K562 (cell line): Measurements from ENCODE around the gene MCRS1. TPM values are rescaled to one million over a fixed set of nuclear protein-coding genes. Genes with fewer than 3 reads are reported as not detected.
A peak's percentile ranks its signal among the peaks of the same experiment; 100 is the strongest.

ENCODE experiments used
- ATAC-seq: fragments of 200-7000 bp; cut with Tn5 transposase; 3 replicates; pipeline ENCODE4 v1.9.1; 2020; ENCODE audit warnings: moderate library complexity
- BruUV-seq: library from RNA; stranded (reverse); fragments of 400-500 nt; replicated peaks from 2 replicates; lab custom pipeline; 2021; lab: Mats Ljungman, UMichigan
- CTCF ChIA-PET: fragments of 300-600 bp; formaldehyde crosslinking; extraction: SDS; loops from one replicate; lab custom pipeline; 2021; ENCODE audit warnings: low intra/inter-chr PET ratio; lab: Yijun Ruan, JAX
- POLR2A ChIA-PET: fragments of 300-600, 350-650 bp; sonication (Branson Sonifier 250); formaldehyde crosslinking; extraction: SDS; loops from one replicate; lab custom pipeline; 2021; ENCODE audit warnings: antibody characterized with exemption, inconsistent platforms; lab: Yijun Ruan, JAX
- DNase-seq, 4 experiments: peaks; one replicate each; pipeline versions ENCODE4 v3.0.0 to v3.0.0-alpha.2; 2011 to 2018; ENCODE audit warnings: low spot score in 3 of 4, mixed read lengths in 3 of 4; ENCODE audit errors: extremely low read depth in 1 of 4
- FAIRE-seq: peaks from 2 replicates; lab custom pipeline; 2011; peaks lifted over from hg19 to GRCh38; lab: Jason Lieb, UNC
- H2AFZ ChIP-seq: 2 replicates; pipeline ENCODE4 v1.6.0; 2011; ENCODE audit warnings: low read depth, low read length, control low read depth, inconsistent platforms
- H3K27ac ChIP-seq: fragments of 200-600 bp; 3 replicates; pipeline ENCODE4 v1.8.0; 2011; ENCODE audit warnings: low read depth, mild to moderate bottlenecking, control low read depth, inconsistent platforms, low read length, moderate library complexity, mixed read lengths; ENCODE audit errors: extremely low read depth
- H3K27me3 ChIP-seq, 2 experiments: fragments of 300-600 bp in 1 of 2; 2 replicates in 1 of 2; 3 replicates in 1 of 2; pipeline versions ENCODE4 v1.6.0 to v1.8.0; 2011; ENCODE audit warnings: inconsistent platforms in 2 of 2, low read length in 2 of 2, mild to moderate bottlenecking in 1 of 2, mixed read lengths in 1 of 2, moderate library complexity in 1 of 2; ENCODE audit not compliant: control insufficient read depth in 2 of 2, insufficient read depth in 2 of 2
- H3K36me3 ChIP-seq: fragments of 300-600 bp; 3 replicates; pipeline ENCODE4 v1.8.0; 2011; ENCODE audit warnings: mild to moderate bottlenecking, low read length, inconsistent platforms; ENCODE audit not compliant: control insufficient read depth, insufficient read depth
- H3K4me1 ChIP-seq, 2 experiments: fragments of 200-600 bp in 1 of 2; replicated peaks in 1 of 2; 2 replicates in 1 of 2; 3 replicates in 1 of 2; pipeline versions ENCODE4 v1.5.1 to v1.8.0; 2011; ENCODE audit warnings: inconsistent platforms in 2 of 2, low read length in 2 of 2, mild to moderate bottlenecking in 1 of 2, mixed read lengths in 1 of 2, moderate library complexity in 1 of 2; ENCODE audit not compliant: control insufficient read depth in 2 of 2, insufficient read depth in 2 of 2
- H3K4me2 ChIP-seq: 2 replicates; pipeline ENCODE4 v1.6.1; 2011; ENCODE audit warnings: low read length, control low read depth, inconsistent platforms, mixed read lengths; ENCODE audit not compliant: insufficient read depth
- H3K4me3 ChIP-seq: fragments of 200-600 bp; sonication (generic), shearing (Covaris generic); 2 replicates; pipeline ENCODE4 v1.5.1; 2016; ENCODE audit warnings: control low read depth, inconsistent platforms
- H3K79me2 ChIP-seq: fragments of 200-600 bp; 3 replicates; pipeline ENCODE4 v1.8.0; 2011; ENCODE audit warnings: low read length, inconsistent platforms; ENCODE audit not compliant: control insufficient read depth, insufficient read depth
- H3K9ac ChIP-seq, 2 experiments: 2 replicates each; pipeline versions ENCODE4 v1.6.0 to v1.6.1; 2011; ENCODE audit warnings: low read depth in 2 of 2, low read length in 2 of 2, control low read depth in 1 of 2, inconsistent platforms in 1 of 2, mild to moderate bottlenecking in 1 of 2, mixed read lengths in 1 of 2; ENCODE audit not compliant: insufficient read depth in 1 of 2
- H3K9me1 ChIP-seq: one replicate; pipeline ENCODE4 v1.6.0; 2011; ENCODE audit warnings: inconsistent platforms, mild to moderate bottlenecking, low read length, moderate library complexity; ENCODE audit not compliant: control insufficient read depth, insufficient read depth
- H3K9me3 ChIP-seq: replicated peaks from 2 replicates; pipeline ENCODE4 v1.5.1; 2011; ENCODE audit warnings: low read depth, low read length, inconsistent platforms; ENCODE audit not compliant: control insufficient read depth, insufficient read depth
- H4K20me1 ChIP-seq: replicated peaks from 2 replicates; pipeline ENCODE4 v1.6.1; 2011; ENCODE audit warnings: low read length, inconsistent platforms, mixed read lengths; ENCODE audit not compliant: control insufficient read depth, insufficient read depth
- EP300 ChIP-seq: IDR thresholded peaks from 2 replicates; pipeline ENCODE4 v1.6.1; 2012; ENCODE audit warnings: low read length, improper control_type of control experiment
- GABPB2 ChIP-seq: fragments of 250-450 bp; sonication (Bioruptor Pico); conservative IDR thresholded peaks from 2 replicates; pipeline ENCODE4 v1.5.1; 2021; ENCODE audit warnings: mild to moderate bottlenecking
- GATAD2B ChIP-seq: fragments of 450-650 bp; IDR thresholded peaks from 2 replicates; pipeline ENCODE4 v1.6.1; 2017; ENCODE audit warnings: mild to moderate bottlenecking, borderline replicate concordance
- MAFF ChIP-seq: IDR thresholded peaks from 2 replicates; pipeline ENCODE4 v1.6.1; 2012; ENCODE audit warnings: low read length, improper control_type of control experiment
- WHSC1 ChIP-seq: IDR thresholded peaks from one replicate; pipeline ENCODE4 v1.6.1; 2012; ENCODE audit warnings: low read length, control low read depth, inconsistent platforms
- ZNF41 ChIP-seq: fragments of 250-450 bp; sonication (Bioruptor Pico); conservative IDR thresholded peaks from 2 replicates; pipeline ENCODE4 v1.4.0; 2020; ENCODE audit warnings: mild to moderate bottlenecking
- WGBS: fragments of 100-300 bp; shearing (Covaris generic); methylation state at CpG from one replicate; pipeline ENCODE4 v1.1.6; 2016; ENCODE audit warnings: low coverage, mixed read lengths; ENCODE audit not compliant: insufficient coverage; ENCODE audit errors: missing lambda C conversion rate; 5-methylcytosine and 5-hydroxymethylcytosine counted together
- in situ Hi-C: fragments of 300-500 bp; cut with MboI; formaldehyde crosslinking; loops from 4 replicates; pipeline ENCODE4 v1.15.0; 2018; ENCODE audit warnings: inconsistent platforms, mixed read lengths
- intact Hi-C: fragments of 100-400 bp; cut with micrococcal nuclease; formaldehyde crosslinking; loops from 2 replicates; pipeline ENCODE4 v1.14.2; 2022
- polyA plus RNA-seq, 8 experiments: library from polyadenylated mRNA; depleted of rRNA in 4 of 8; stranded (reverse) in 5 of 8; unstranded in 3 of 8; fragments of >200 nt; fragmentation: Nextera tagmentation in 2 of 8; fragmentation: Illumina TruSeq in 1 of 8; extraction: Ambion mirVana in 2 of 8; extraction: Trizol in 1 of 8; gene quantifications; 2 replicates each; pipeline versions ENCODE4 v1.2.1 to v1.2.3, GENCODE V29; 2011 to 2014; ENCODE audit warnings: inconsistent platforms in 1 of 8, missing spikeins in 1 of 8
- total RNA-seq, 7 experiments: library from RNA; depleted of rRNA in 6 of 7; stranded (reverse); fragments of >200 nt in 6 of 7; fragmentation: Illumina TruSeq in 2 of 7; extraction: Trizol in 2 of 7; gene quantifications; 2 replicates each; pipeline versions ENCODE4 v1.2.1 to v1.2.3, GENCODE V29; 2011 to 2021; ENCODE audit warnings: low replicate concordance in 1 of 7
- TF ChIP-seq, protein P1 (sequence below): sonication (generic); formaldehyde crosslinking; IDR thresholded peaks from 2 replicates; pipeline ENCODE4 v1.8.1; 2023; ENCODE audit warnings: mild to moderate bottlenecking, missing genetic modification reagents
- TF ChIP-seq, protein P2 (sequence below): sonication (generic); formaldehyde crosslinking; IDR thresholded peaks from 2 replicates; pipeline ENCODE4 v1.8.1; 2023; ENCODE audit warnings: mild to moderate bottlenecking, missing genetic modification reagents

Gene MCRS1
- total and polyA plus RNA-seq, 9 of the 15 experiments (the other 6 are each of a cell fraction or from before 2014, with no cell fraction given), result 50.0 to 100 (median 73.2) TPM

DNA sequence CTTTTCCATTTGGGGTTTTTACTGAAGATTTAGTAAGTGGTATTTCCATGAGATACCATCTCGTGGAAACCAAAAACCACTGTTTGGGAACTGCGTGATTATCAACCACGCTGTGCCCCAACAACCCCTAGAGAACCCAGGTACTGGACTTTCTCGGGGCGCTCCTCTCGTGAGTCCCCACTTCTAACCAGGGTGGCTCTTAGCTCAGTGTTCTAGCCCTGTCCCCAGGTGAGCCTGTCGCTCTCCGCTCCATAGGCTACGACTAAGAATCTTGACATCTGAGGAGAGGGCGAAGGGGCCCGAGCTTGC, 686 bp downstream of the MCRS1 start:
- CTCF ChIA-PET, result interaction anchor here (1.0 kb wide), 1 partner anchor 14 kb away, joined by 3 read pairs; no protein-coding TSS in a partner anchor
- no TSS peak for BruUV-seq
- FAIRE-seq (peak; percentile 48), DNase-seq (no peak), ATAC-seq (peak; percentile 32)
- TF ChIP-seq ZNF41 (CRISPR knock-in tag) (no peak), WHSC1 (no peak), EP300 (no peak), GABPB2 (CRISPR knock-in tag) (no peak), GATAD2B (no peak), MAFF (no peak)
- TF ChIP-seq, protein P1, sequence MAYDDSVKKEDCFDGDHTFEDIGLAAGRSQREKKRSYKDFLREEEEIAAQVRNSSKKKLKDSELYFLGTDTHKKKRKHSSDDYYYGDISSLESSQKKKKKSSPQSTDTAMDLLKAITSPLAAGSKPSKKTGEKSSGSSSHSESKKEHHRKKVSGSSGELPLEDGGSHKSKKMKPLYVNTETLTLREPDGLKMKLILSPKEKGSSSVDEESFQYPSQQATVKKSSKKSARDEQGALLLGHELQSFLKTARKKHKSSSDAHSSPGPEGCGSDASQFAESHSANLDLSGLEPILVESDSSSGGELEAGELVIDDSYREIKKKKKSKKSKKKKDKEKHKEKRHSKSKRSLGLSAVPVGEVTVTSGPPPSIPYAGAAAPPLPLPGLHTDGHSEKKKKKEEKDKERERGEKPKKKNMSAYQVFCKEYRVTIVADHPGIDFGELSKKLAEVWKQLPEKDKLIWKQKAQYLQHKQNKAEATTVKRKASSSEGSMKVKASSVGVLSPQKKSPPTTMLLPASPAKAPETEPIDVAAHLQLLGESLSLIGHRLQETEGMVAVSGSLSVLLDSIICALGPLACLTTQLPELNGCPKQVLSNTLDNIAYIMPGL, result no peak
- TF ChIP-seq, protein P2, sequence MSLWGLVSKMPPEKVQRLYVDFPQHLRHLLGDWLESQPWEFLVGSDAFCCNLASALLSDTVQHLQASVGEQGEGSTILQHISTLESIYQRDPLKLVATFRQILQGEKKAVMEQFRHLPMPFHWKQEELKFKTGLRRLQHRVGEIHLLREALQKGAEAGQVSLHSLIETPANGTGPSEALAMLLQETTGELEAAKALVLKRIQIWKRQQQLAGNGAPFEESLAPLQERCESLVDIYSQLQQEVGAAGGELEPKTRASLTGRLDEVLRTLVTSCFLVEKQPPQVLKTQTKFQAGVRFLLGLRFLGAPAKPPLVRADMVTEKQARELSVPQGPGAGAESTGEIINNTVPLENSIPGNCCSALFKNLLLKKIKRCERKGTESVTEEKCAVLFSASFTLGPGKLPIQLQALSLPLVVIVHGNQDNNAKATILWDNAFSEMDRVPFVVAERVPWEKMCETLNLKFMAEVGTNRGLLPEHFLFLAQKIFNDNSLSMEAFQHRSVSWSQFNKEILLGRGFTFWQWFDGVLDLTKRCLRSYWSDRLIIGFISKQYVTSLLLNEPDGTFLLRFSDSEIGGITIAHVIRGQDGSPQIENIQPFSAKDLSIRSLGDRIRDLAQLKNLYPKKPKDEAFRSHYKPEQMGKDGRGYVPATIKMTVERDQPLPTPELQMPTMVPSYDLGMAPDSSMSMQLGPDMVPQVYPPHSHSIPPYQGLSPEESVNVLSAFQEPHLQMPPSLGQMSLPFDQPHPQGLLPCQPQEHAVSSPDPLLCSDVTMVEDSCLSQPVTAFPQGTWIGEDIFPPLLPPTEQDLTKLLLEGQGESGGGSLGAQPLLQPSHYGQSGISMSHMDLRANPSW (CRISPR knock-in tag), result 0 out of 2 replicates have a peak, but pooled peaks have one; percentile 10
- 0% methylated on average over 10 of the region's 11 CpGs for WGBS
- H3K79me2 ChIP-seq, result peaks cover 51% of the 10 kb centered on the region
- peak overlapping the region; percentile 90 for H3K27ac ChIP-seq
- peak overlapping the region; percentile 99 for H3K4me2 ChIP-seq
- no peaks in the 10 kb centered on the region for H3K9me3 ChIP-seq
- H2AFZ ChIP-seq, result peak overlapping the region; percentile 89
- peak overlapping the region; percentile 95 to 96 for H3K9ac ChIP-seq
- H3K4me3 ChIP-seq, result peak overlapping the region; percentile 81
- peaks cover 5 to 8% of the 10 kb centered on the region in 2 experiments; a peak in 3 of 5 replicates for H3K4me1 ChIP-seq
- H3K36me3 ChIP-seq, result peaks cover 47% of the 10 kb centered on the region; the same call in 2 of the 3 replicates
- H3K9me1 ChIP-seq, result no peaks in the 10 kb centered on the region
- no peaks in the 10 kb centered on the region for H4K20me1 ChIP-seq
- intact Hi-C loops, result no loop called here
- in situ Hi-C loops, result no loop called here
- POLR2A ChIA-PET, result interaction anchor here (0.6 to 2.4 kb wide), 7 partner anchors 9 to 209 kb away, joined by 3 to 12 read pairs (median 3); no protein-coding TSS in a partner anchor
- H3K27me3 ChIP-seq, result no peaks in the 10 kb centered on the region
